Stomach (tissue), 9 donors: ENCODE results near the gene FBXL7. TPM values are rescaled to one million over a fixed set of nuclear protein-coding genes. Genes with fewer than 3 reads are reported as not detected.

ENCODE experiments used
- DNase-seq, 2 donors: peaks; one replicate each; pipeline versions ENCODE4 v3.0.0 to v3.0.0-alpha.2; 2013 to 2019
- H3K27ac ChIP-seq, 5 donors: fragments of 200-600 bp in 4 of 5; sonication (generic) in 4 of 5; one replicate each; pipeline ENCODE4 v1.5.1; 2013 to 2019; ENCODE audit warnings: mild to moderate bottlenecking in 1 of 5, moderate library complexity in 1 of 5
- H3K27me3 ChIP-seq, 3 donors: fragments of 200-600 bp; sonication (generic); one replicate each; pipeline ENCODE4 v1.5.1; 2017 to 2019; ENCODE audit warnings: mixed run types in 1 of 3
- H3K36me3 ChIP-seq, 4 donors: fragments of 200-600 bp; sonication (generic); 1 replicate in 3 of 4; 2 replicates in 1 of 4; pipeline ENCODE4 v1.5.1; 2016 to 2019
- H3K4me1 ChIP-seq, 4 donors: fragments of 200-600 bp; sonication (generic); one replicate each; pipeline ENCODE4 v1.5.1; 2016 to 2019
- H3K4me3 ChIP-seq, 4 donors: fragments of 200-600 bp; sonication (generic) in 3 of 4; one replicate each; pipeline ENCODE4 v1.5.1; 2016 to 2019; ENCODE audit warnings: mild to moderate bottlenecking in 1 of 4
- H3K9me3 ChIP-seq, 4 donors: fragments of 200-600 bp; sonication (generic); one replicate each; pipeline ENCODE4 v1.5.1; 2016 to 2019
- EP300 ChIP-seq: sonication (generic); formaldehyde crosslinking; IDR thresholded peaks from one replicate; pipeline ENCODE4 v1.6.1; 2017; ENCODE audit warnings: antibody characterized with exemption
- POLR2A ChIP-seq, 4 donors: fragments of 450-650 bp; IDR thresholded peaks; one replicate each; pipeline ENCODE4 v1.6.1; 2016; ENCODE audit warnings: antibody characterized with exemption in 4 of 4, control low read depth in 2 of 4, mild to moderate bottlenecking in 1 of 4, moderate library complexity in 1 of 4
- POLR2AphosphoS5 ChIP-seq, 3 donors: sonication (generic); formaldehyde crosslinking; IDR thresholded peaks; one replicate each; pipeline ENCODE4 v1.6.1; 2016; ENCODE audit warnings: antibody characterized with exemption in 3 of 3
- WGBS, 5 donors: extraction: QIAGEN DNeasy Blood & Tissue Kit in 3 of 5; methylation state at CpG; one replicate each; pipeline versions ENCODE4 v1.1.5 to v1.1.7; 2013 to 2018; 5-methylcytosine and 5-hydroxymethylcytosine counted together
- intact Hi-C: fragments of 100-400 bp; cut with DNase I; formaldehyde crosslinking; loops from one replicate; pipeline ENCODE4 v1.15.1; 2023; ENCODE audit warnings: low total_unique reads
- polyA plus RNA-seq, 3 donors: library from polyadenylated mRNA; stranded (reverse); fragments of 200-250 nt; gene quantifications; one replicate each; pipeline ENCODE4 v1.2.3, GENCODE V29; 2013
- total RNA-seq, 5 donors: library from RNA; depleted of rRNA; stranded (reverse); fragments of >200 nt; gene quantifications; one replicate each; pipeline versions ENCODE4 v1.1.0 to v1.2.3, GENCODE V29; 2014 to 2016
- TF ChIP-seq, protein P1 (sequence below), 7 experiments: fragments of 450-650 bp in 4 of 7; fragments of 200-600 bp in 3 of 7; sonication (generic) in 3 of 7; IDR thresholded peaks; one replicate each; pipeline ENCODE4 v1.5.1; 2016 to 2019; ENCODE audit warnings: antibody characterized with exemption in 7 of 7, control low read depth in 2 of 7, mild to moderate bottlenecking in 1 of 7
- donor health status: healthy with polysubstance abuse.
- donor health status: Bipolar disorder and iron deficiency.
- donor health status: healthy.

FBXL7 gene
- total and polyA plus RNA-seq, 8 donors = 3.6 to 17.1 (median 6.8) TPM

DNA sequence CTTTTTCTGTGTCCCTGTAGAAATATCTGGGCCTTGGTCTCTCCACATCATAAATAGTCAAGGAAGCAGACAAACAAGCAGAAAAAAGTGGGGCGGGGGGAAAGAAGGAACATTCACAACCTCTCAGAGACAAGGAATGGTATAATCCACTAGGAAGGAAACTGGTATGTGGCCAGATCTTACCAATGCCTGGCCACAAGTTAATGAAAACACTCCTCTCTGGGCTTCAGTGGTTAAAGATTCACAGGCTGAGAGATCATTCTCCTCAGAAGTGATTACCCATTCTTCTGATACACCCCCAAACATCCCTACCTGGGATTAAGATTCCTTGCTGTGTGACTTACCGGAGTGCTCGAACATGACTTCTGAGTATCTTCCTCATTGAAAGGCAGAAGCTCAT, 389.0 kb downstream of the FBXL7 start:
- intact Hi-C loops = no loop called here
- WGBS, 5 donors = 74 to 89% (median 81%) methylated on average over 3 of the region's 3 CpGs
- no peak for DNase-seq

DNA sequence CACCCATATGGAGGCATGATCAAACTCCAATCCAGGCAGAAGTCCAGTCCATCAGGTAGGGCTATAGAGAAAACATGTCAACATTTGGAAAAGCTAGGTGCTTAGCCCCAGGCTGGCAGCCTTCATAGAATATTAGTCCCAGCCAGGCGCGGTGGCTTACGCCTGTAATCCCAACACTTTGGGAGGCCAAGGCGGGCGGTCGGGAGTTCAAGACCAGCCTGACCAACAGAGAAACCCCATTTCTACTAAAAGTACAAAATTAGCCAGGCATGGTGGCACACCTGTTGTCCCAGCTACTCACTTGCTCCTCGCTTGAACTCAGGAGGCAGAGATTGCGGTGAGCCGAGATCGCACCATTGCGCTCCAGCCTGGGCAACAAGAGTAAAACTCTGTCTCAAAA, 393.9 kb downstream of the FBXL7 start:
- H3K27me3 ChIP-seq = no peaks in the 10 kb centered on the region
- TF ChIP-seq POLR2A (IDR thresholded peaks at IDR 0.05) = no peak
- TF ChIP-seq, protein P1, sequence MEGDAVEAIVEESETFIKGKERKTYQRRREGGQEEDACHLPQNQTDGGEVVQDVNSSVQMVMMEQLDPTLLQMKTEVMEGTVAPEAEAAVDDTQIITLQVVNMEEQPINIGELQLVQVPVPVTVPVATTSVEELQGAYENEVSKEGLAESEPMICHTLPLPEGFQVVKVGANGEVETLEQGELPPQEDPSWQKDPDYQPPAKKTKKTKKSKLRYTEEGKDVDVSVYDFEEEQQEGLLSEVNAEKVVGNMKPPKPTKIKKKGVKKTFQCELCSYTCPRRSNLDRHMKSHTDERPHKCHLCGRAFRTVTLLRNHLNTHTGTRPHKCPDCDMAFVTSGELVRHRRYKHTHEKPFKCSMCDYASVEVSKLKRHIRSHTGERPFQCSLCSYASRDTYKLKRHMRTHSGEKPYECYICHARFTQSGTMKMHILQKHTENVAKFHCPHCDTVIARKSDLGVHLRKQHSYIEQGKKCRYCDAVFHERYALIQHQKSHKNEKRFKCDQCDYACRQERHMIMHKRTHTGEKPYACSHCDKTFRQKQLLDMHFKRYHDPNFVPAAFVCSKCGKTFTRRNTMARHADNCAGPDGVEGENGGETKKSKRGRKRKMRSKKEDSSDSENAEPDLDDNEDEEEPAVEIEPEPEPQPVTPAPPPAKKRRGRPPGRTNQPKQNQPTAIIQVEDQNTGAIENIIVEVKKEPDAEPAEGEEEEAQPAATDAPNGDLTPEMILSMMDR (IDR thresholded peaks at IDR 0.05) = no peak
- TF ChIP-seq POLR2AphosphoS5 (IDR thresholded peaks at IDR 0.05) = no peak
- TF ChIP-seq EP300 = no peak
- peaks cover 0 to 7% (median 0%) of the 10 kb centered on the region in 4 donors for H3K4me1 ChIP-seq
- H3K9me3 ChIP-seq = no peaks in the 10 kb centered on the region
- WGBS, 5 donors = 86 to 97% (median 96%) methylated on average over 11 of the region's 11 CpGs
- no peak overlapping the region for H3K4me3 ChIP-seq
- intact Hi-C loops = no loop called here
- DNase-seq = no peak
- no peaks in the 10 kb centered on the region for H3K36me3 ChIP-seq
- no peak overlapping the region for H3K27ac ChIP-seq

More for the DNA sequence above, 389.0 kb downstream of the FBXL7 start:
- Histone ChIP-seq H3K36me3 (no peaks in the 10 kb centered on the region), H3K27ac (no peak overlapping the region), H3K4me1 (peaks cover 0 to 13% (median 3%) of the 10 kb centered on the region in 4 donors), H3K27me3 (no peaks in the 10 kb centered on the region), H3K4me3 (no peak overlapping the region), H3K9me3 (no peaks in the 10 kb centered on the region)
- TF ChIP-seq POLR2A (IDR thresholded peaks at IDR 0.05) (no peak), EP300 (no peak), POLR2AphosphoS5 (IDR thresholded peaks at IDR 0.05) (no peak)
- TF ChIP-seq, protein P1 (IDR thresholded peaks at IDR 0.05) = no peak

DNA sequence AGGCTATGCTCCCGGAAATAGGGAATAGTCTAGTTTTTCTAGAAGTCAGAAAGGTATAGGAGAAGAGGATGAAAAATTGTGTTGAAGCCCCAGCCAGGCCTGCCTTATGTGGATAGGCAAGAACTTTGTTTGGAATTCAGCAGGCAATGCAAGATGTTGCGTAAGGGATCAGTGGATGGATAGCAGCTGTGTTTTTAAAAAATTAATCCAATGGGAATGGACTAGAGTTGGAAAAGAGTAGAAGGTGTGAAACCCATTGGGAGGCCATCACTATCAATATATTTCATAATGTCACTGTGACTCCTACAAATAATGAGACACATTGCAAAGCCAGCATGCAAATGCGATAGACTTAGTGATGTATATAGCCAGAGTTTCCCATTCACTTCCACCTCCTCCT, 397.7 kb downstream of the FBXL7 start:
- Histone ChIP-seq H3K36me3 (no peaks in the 10 kb centered on the region), H3K9me3 (no peaks in the 10 kb centered on the region), H3K27me3 (no peaks in the 10 kb centered on the region), H3K27ac (no peak overlapping the region), H3K4me3 (no peak overlapping the region), H3K4me1 (peaks cover 0 to 30% (median 5%) of the 10 kb centered on the region in 4 donors)
- DNase-seq = no peak
- peak in 2 of 3 donors; percentile 17 to 22 for TF ChIP-seq POLR2AphosphoS5 (IDR thresholded peaks at IDR 0.05)
- no peak for TF ChIP-seq POLR2A (IDR thresholded peaks at IDR 0.05)
- WGBS, 5 donors = 84 to 92% (median 87%) methylated on average over 3 of the region's 3 CpGs
- intact Hi-C loops = no loop called here

DNA sequence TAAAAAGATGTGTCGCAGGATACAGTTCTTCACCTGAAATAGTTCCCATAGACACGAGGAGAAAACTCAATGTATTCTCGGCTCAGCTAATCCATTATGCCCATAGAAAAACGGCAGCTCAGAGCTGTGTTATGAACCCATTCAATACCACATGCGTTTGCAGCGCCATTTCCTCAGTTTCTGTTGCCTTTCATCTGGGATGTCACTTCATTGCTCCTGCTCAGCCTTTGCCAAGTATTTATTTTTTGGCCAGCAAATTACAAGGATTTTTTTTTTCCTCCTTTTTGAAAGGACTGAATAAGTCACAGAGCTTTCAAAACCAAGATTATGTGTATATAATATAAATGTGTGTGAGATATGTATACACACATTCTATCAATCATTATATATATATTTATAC, 398.7 kb downstream of the FBXL7 start:
- no peaks in the 10 kb centered on the region for H3K36me3 ChIP-seq
- DNase-seq = no peak
- H3K27me3 ChIP-seq = no peaks in the 10 kb centered on the region
- H3K4me1 ChIP-seq = peaks cover 0 to 32% (median 8%) of the 10 kb centered on the region in 4 donors
- intact Hi-C loops = no loop called here
- H3K9me3 ChIP-seq = no peaks in the 10 kb centered on the region
- TF ChIP-seq EP300 (no peak), POLR2AphosphoS5 (IDR thresholded peaks at IDR 0.05) (no peak), POLR2A (IDR thresholded peaks at IDR 0.05) (no peak)
- TF ChIP-seq, protein P1 (IDR thresholded peaks at IDR 0.05) = no peak
- no peak overlapping the region for H3K27ac ChIP-seq
- no peak overlapping the region for H3K4me3 ChIP-seq
- 85 to 90% (median 88%) methylated on average over 6 of the region's 6 CpGs for WGBS, 5 donors

DNA sequence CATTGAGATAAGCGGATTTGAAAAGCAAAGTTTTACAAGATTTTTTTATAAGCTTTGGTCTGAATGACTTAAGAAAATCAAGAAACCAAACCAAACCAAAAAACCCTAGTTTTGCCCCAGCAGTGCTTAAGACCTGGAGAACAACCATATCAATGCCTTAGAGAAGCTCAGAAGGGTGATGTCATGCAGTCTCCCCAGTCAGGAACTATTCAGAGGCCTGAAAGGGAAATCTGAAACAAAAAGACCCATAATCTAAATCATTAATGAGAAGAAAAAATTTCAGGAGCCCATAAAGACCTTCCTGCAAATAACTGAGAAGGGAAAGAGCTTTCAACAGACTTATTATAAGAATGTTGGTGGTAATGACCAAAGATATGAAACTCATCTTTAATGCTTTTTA, 399.5 kb downstream of the FBXL7 start:
- WGBS, 5 donors = 90 to 100% (median 93%) methylated on average over 1 of the region's 1 CpG
- no peak for DNase-seq
- intact Hi-C loops = no loop called here
- no peak for TF ChIP-seq POLR2AphosphoS5 (IDR thresholded peaks at IDR 0.05)
- TF ChIP-seq EP300 = no peak
- TF ChIP-seq, protein P1 (IDR thresholded peaks at IDR 0.05) = no peak
- no peak for TF ChIP-seq POLR2A (IDR thresholded peaks at IDR 0.05)
- H3K4me3 ChIP-seq = no peak overlapping the region
- no peaks in the 10 kb centered on the region for H3K27me3 ChIP-seq
- no peaks in the 10 kb centered on the region for H3K9me3 ChIP-seq
- H3K36me3 ChIP-seq = no peaks in the 10 kb centered on the region
- H3K4me1 ChIP-seq = peaks cover 0 to 35% (median 8%) of the 10 kb centered on the region in 4 donors
- H3K27ac ChIP-seq = no peak overlapping the region
